ENCODE measurements around the gene GTPBP8. TPM values are rescaled to one million over a fixed set of nuclear protein-coding genes. Genes with fewer than 3 reads are reported as not detected.

The GTPBP8 gene
- total and polyA plus RNA-seq, 2 of the 13 experiments (the other 11 are each of a cell fraction or from before 2014, with no cell fraction given) = 12.5 to 16.7 TPM

GRCh38 chr3:112990672-112991602 lies at the start of gene GTPBP8 (continued):
- peak; percentile 42; the same call in 1 of the 3 replicates for TF ChIP-seq MXI1 (IDR thresholded peaks at IDR 0.05; ENCODE audit: borderline replicate concordance, low read depth, low read length)
- TF ChIP-seq SMAD9 (CRISPR knock-in tag; IDR thresholded peaks at IDR 0.05) = no peak
- TF ChIP-seq NFE2 (CRISPR knock-in tag; IDR thresholded peaks at IDR 0.05) = no peak
- TF ChIP-seq FOXM1 (CRISPR knock-in tag; IDR thresholded peaks at IDR 0.05) = 0 out of 2 replicates have a peak, but pooled peaks have one; percentile 29
- TF ChIP-seq NCOA5 (CRISPR knock-in tag; IDR thresholded peaks at IDR 0.05) = no peak
- no peak for TF ChIP-seq ZBTB39 (CRISPR knock-in tag; IDR thresholded peaks at IDR 0.05)
- peak; percentile 84 for TF ChIP-seq RNF2 (conservative IDR thresholded peaks at IDR 0.05; ENCODE audit: low read depth)
- TF ChIP-seq SIN3A (IDR thresholded peaks at IDR 0.05; ENCODE audit: borderline replicate concordance, low read depth, low read length) = peak; percentile 51; the same call in 1 of the 2 replicates
- TF ChIP-seq ZNF746 (CRISPR knock-in tag; IDR thresholded peaks at IDR 0.05) = peak; percentile 72
- TF ChIP-seq ZXDC (CRISPR knock-in tag; IDR thresholded peaks at IDR 0.05) = no peak
- no peak for TF ChIP-seq HNRNPH1 (optimal IDR thresholded peaks at IDR 0.05; ENCODE audit: low read depth, low read length)
- TF ChIP-seq THAP9 (CRISPR knock-in tag; IDR thresholded peaks at IDR 0.05; ENCODE audit: borderline replicate concordance) = peak; percentile 89; the same call in 1 of the 2 replicates
- peak; percentile 75 for TF ChIP-seq ZNF724P (CRISPR knock-in tag; IDR thresholded peaks at IDR 0.05; ENCODE audit: borderline replicate concordance)
- 0 out of 2 replicates have a peak, but pooled peaks have one; percentile 56 for TF ChIP-seq ZNF557 (CRISPR knock-in tag; IDR thresholded peaks at IDR 0.05)
- TF ChIP-seq ZC3H4 (CRISPR knock-in tag; IDR thresholded peaks at IDR 0.05; ENCODE audit: borderline replicate concordance) = no peak
- no peak for TF ChIP-seq MXD4 (CRISPR knock-in tag; IDR thresholded peaks at IDR 0.05)
- TF ChIP-seq TAF15 (IDR thresholded peaks at IDR 0.05; ENCODE audit: low read depth, low read length, poor library complexity, severe bottlenecking) = no peak
- peak; percentile 57; the same call in 1 of the 2 replicates for TF ChIP-seq HCFC1 (IDR thresholded peaks at IDR 0.05; ENCODE audit: low read depth, low read length)
- no peak for TF ChIP-seq FOXO4 (CRISPR knock-in tag; conservative IDR thresholded peaks at IDR 0.05)
- TF ChIP-seq PHF5A (CRISPR knock-in tag; IDR thresholded peaks at IDR 0.05; ENCODE audit: low read depth, unreplicated experiment) = peak; percentile 36
